GM21717 (cell line): Measurements from ENCODE around the gene ATP9B.
"Not testable (repeated sequence)": the region's sequence is repeated elsewhere in the genome, so short reads cannot be mapped to it uniquely, and the experiment has no call there.

Experiments
- ATAC-seq: cut with Tn5 transposase; IDR thresholded peaks from one replicate; pipeline ENCODE4 v1.9.1; 2021; ENCODE audit warnings: mild to moderate bottlenecking, moderate library complexity; ENCODE audit not compliant: unreplicated experiment

ATP9B gene

GRCh38 chr18:79322441-79322840 lies 253.2 kb downstream of the ATP9B start:
- no peak for ATAC-seq

GRCh38 chr18:79323471-79323870 lies 254.3 kb downstream of the ATP9B start:
- no peak for ATAC-seq

GRCh38 chr18:79326413-79327198 lies 257.4 kb downstream of the ATP9B start:
- ATAC-seq = no peak

- no peak for ATAC-seq
Observed at GRCh38 chr18:79327199-79327721, 258.1 kb downstream of the ATP9B start.

GRCh38 chr18:79327915-79328314 lies 258.7 kb downstream of the ATP9B start:
- not testable (repeated sequence) for ATAC-seq

GRCh38 chr18:79328887-79329286 lies 259.7 kb downstream of the ATP9B start:
- no peak for ATAC-seq

- no peak for ATAC-seq
Observed at GRCh38 chr18:79329786-79330185, 260.6 kb downstream of the ATP9B start.

GRCh38 chr18:79332646-79333045 lies 263.5 kb downstream of the ATP9B start:
- no peak for ATAC-seq

- no peak for ATAC-seq
Observed at GRCh38 chr18:79333046-79333445, 263.9 kb downstream of the ATP9B start.

- ATAC-seq = no peak
Observed at GRCh38 chr18:79334496-79335233, 265.5 kb downstream of the ATP9B start.

GRCh38 chr18:79335833-79336360 lies 266.7 kb downstream of the ATP9B start:
- no peak for ATAC-seq

- no peak for ATAC-seq
Observed at GRCh38 chr18:79336556-79337142, 267.5 kb downstream of the ATP9B start.

GRCh38 chr18:79337184-79337583 lies 268.0 kb downstream of the ATP9B start:
- no peak for ATAC-seq

- ATAC-seq = no peak
Observed at GRCh38 chr18:79337620-79338019, 268.4 kb downstream of the ATP9B start.

GRCh38 chr18:79339094-79339908 lies 270.1 kb downstream of the ATP9B start:
- no peak for ATAC-seq

- ATAC-seq = no peak
Observed at GRCh38 chr18:79343567-79344207, 274.5 kb downstream of the ATP9B start.

- ATAC-seq = no peak
Observed at GRCh38 chr18:79344208-79344581, 275.0 kb downstream of the ATP9B start.

- no peak for ATAC-seq
Observed at GRCh38 chr18:79345366-79345765, 276.2 kb downstream of the ATP9B start.

GRCh38 chr18:79345981-79346380 lies 276.8 kb downstream of the ATP9B start:
- no peak for ATAC-seq

GRCh38 chr18:79348066-79348465 lies 278.9 kb downstream of the ATP9B start:
- no peak for ATAC-seq
